Measurements from ENCODE around the gene SEMA5A. TPM values are rescaled to one million over a fixed set of nuclear protein-coding genes. Genes with fewer than 3 reads are reported as not detected.

The SEMA5A gene
- total RNA-seq, 2 experiments from 2014 or later = 1.1 to 1.7 TPM

GRCh38 chr5:9467199-9468059 lies 78.4 kb downstream of the SEMA5A start:
- H3K27me3 Mint-ChIP-seq = no peaks in the 10 kb centered on the region
- H3K4me3 Mint-ChIP-seq = no peak overlapping the region
- no peaks in the 10 kb centered on the region for H3K4me1 Mint-ChIP-seq
- ChIA-PET CTCF (interaction anchor here (0.6 kb wide), 1 partner anchor 65 kb away, joined by 3 read pairs; no protein-coding TSS in a partner anchor), POLR2A (no interaction called here)
- peaks cover 2% of the 10 kb centered on the region for H3K9me3 Mint-ChIP-seq
- no peaks in the 10 kb centered on the region for H3K36me3 Mint-ChIP-seq (ENCODE audit: low read depth)
- no peak overlapping the region for H3K27ac Mint-ChIP-seq
- no peak for DNase-seq

GRCh38 chr5:9466697-9467096 lies 79.2 kb downstream of the SEMA5A start:
- peaks cover 2% of the 10 kb centered on the region for H3K9me3 Mint-ChIP-seq
- no peak overlapping the region for H3K27ac Mint-ChIP-seq
- H3K4me1 Mint-ChIP-seq = no peaks in the 10 kb centered on the region
- ChIA-PET CTCF (interaction anchor here (0.6 kb wide), 1 partner anchor 65 kb away, joined by 3 read pairs; no protein-coding TSS in a partner anchor), POLR2A (no interaction called here)
- H3K4me3 Mint-ChIP-seq = no peak overlapping the region
- DNase-seq = no peak
- no peaks in the 10 kb centered on the region for H3K27me3 Mint-ChIP-seq
- H3K36me3 Mint-ChIP-seq (ENCODE audit: low read depth) = no peaks in the 10 kb centered on the region

- Mint-ChIP-seq H3K4me3 (no peak overlapping the region), H3K27me3 (no peaks in the 10 kb centered on the region), H3K27ac (no peak overlapping the region), H3K9me3 (peaks cover 2% of the 10 kb centered on the region), H3K36me3 (ENCODE audit: low read depth) (no peaks in the 10 kb centered on the region), H3K4me1 (no peaks in the 10 kb centered on the region)
- no peak for DNase-seq
- ChIA-PET POLR2A (no interaction called here), CTCF (no interaction called here)
These were observed 81.4 kb downstream of the SEMA5A start for GRCh38 chr5:9464478-9464877.

- H3K36me3 Mint-ChIP-seq (ENCODE audit: low read depth) = no peaks in the 10 kb centered on the region
- ChIA-PET POLR2A (no interaction called here), CTCF (no interaction called here)
- no peak for DNase-seq
- H3K27ac Mint-ChIP-seq = no peak overlapping the region
- H3K9me3 Mint-ChIP-seq = peaks cover 6% of the 10 kb centered on the region
- H3K4me3 Mint-ChIP-seq = no peak overlapping the region
- H3K27me3 Mint-ChIP-seq = no peaks in the 10 kb centered on the region
- no peaks in the 10 kb centered on the region for H3K4me1 Mint-ChIP-seq
These were observed 83.8 kb downstream of the SEMA5A start for GRCh38 chr5:9462109-9462508.

- no peaks in the 10 kb centered on the region for H3K4me1 Mint-ChIP-seq
- no peak overlapping the region for H3K27ac Mint-ChIP-seq
- ChIA-PET POLR2A (no interaction called here), CTCF (no interaction called here)
- no peaks in the 10 kb centered on the region for H3K36me3 Mint-ChIP-seq (ENCODE audit: low read depth)
- H3K4me3 Mint-ChIP-seq = no peak overlapping the region
- no peak for DNase-seq
- no peaks in the 10 kb centered on the region for H3K27me3 Mint-ChIP-seq
- H3K9me3 Mint-ChIP-seq = peaks cover 6% of the 10 kb centered on the region
These were observed 84.8 kb downstream of the SEMA5A start for GRCh38 chr5:9460885-9461645.

- DNase-seq = no peak
- ChIA-PET POLR2A (no interaction called here), CTCF (no interaction called here)
- H3K9me3 Mint-ChIP-seq = peaks cover 4% of the 10 kb centered on the region
- no peaks in the 10 kb centered on the region for H3K36me3 Mint-ChIP-seq (ENCODE audit: low read depth)
- no peaks in the 10 kb centered on the region for H3K4me1 Mint-ChIP-seq
- H3K27me3 Mint-ChIP-seq = no peaks in the 10 kb centered on the region
- no peak overlapping the region for H3K4me3 Mint-ChIP-seq
- H3K27ac Mint-ChIP-seq = no peak overlapping the region
These were observed 89.3 kb downstream of the SEMA5A start for GRCh38 chr5:9456435-9457042.

- peaks cover 4% of the 10 kb centered on the region for H3K9me3 Mint-ChIP-seq
- H3K27ac Mint-ChIP-seq = no peak overlapping the region
- no peaks in the 10 kb centered on the region for H3K27me3 Mint-ChIP-seq
- no peaks in the 10 kb centered on the region for H3K4me1 Mint-ChIP-seq
- CTCF ChIA-PET = no interaction called here
- POLR2A ChIA-PET = no interaction called here
- DNase-seq = no peak
- H3K36me3 Mint-ChIP-seq (ENCODE audit: low read depth) = no peaks in the 10 kb centered on the region
- H3K4me3 Mint-ChIP-seq = no peak overlapping the region
These were observed 89.9 kb downstream of the SEMA5A start for GRCh38 chr5:9455826-9456434.

- Mint-ChIP-seq H3K9me3 (peaks cover 4% of the 10 kb centered on the region), H3K4me3 (no peak overlapping the region), H3K36me3 (ENCODE audit: low read depth) (no peaks in the 10 kb centered on the region), H3K27ac (no peak overlapping the region), H3K27me3 (no peaks in the 10 kb centered on the region), H3K4me1 (no peaks in the 10 kb centered on the region)
- ChIA-PET CTCF (no interaction called here), POLR2A (no interaction called here)
- DNase-seq = no peak
These were observed 91.4 kb downstream of the SEMA5A start for GRCh38 chr5:9454491-9454890.

- H3K36me3 Mint-ChIP-seq (ENCODE audit: low read depth) = no peaks in the 10 kb centered on the region
- peaks cover 4% of the 10 kb centered on the region for H3K9me3 Mint-ChIP-seq
- no peaks in the 10 kb centered on the region for H3K4me1 Mint-ChIP-seq
- ChIA-PET POLR2A (no interaction called here), CTCF (no interaction called here)
- DNase-seq = no peak
- H3K4me3 Mint-ChIP-seq = no peak overlapping the region
- no peaks in the 10 kb centered on the region for H3K27me3 Mint-ChIP-seq
- no peak overlapping the region for H3K27ac Mint-ChIP-seq
These were observed 91.8 kb downstream of the SEMA5A start for GRCh38 chr5:9454012-9454481.

- no peak overlapping the region for H3K27ac Mint-ChIP-seq
- H3K9me3 Mint-ChIP-seq = peaks cover 4% of the 10 kb centered on the region
- CTCF ChIA-PET = no interaction called here
- no peak for DNase-seq
- H3K4me1 Mint-ChIP-seq = no peaks in the 10 kb centered on the region
- no peak overlapping the region for H3K4me3 Mint-ChIP-seq
- no peaks in the 10 kb centered on the region for H3K36me3 Mint-ChIP-seq (ENCODE audit: low read depth)
- POLR2A ChIA-PET = no interaction called here
- H3K27me3 Mint-ChIP-seq = no peaks in the 10 kb centered on the region
These were observed 92.3 kb downstream of the SEMA5A start for GRCh38 chr5:9453480-9454011.

GRCh38 chr5:9452181-9452580 lies 93.7 kb downstream of the SEMA5A start:
- Mint-ChIP-seq H3K4me1 (no peaks in the 10 kb centered on the region), H3K9me3 (no peaks in the 10 kb centered on the region), H3K36me3 (ENCODE audit: low read depth) (no peaks in the 10 kb centered on the region), H3K4me3 (no peak overlapping the region), H3K27me3 (no peaks in the 10 kb centered on the region), H3K27ac (no peak overlapping the region)
- ChIA-PET POLR2A (no interaction called here), CTCF (no interaction called here)
- no peak for DNase-seq

- Mint-ChIP-seq H3K4me1 (no peaks in the 10 kb centered on the region), H3K36me3 (ENCODE audit: low read depth) (no peaks in the 10 kb centered on the region), H3K9me3 (peaks cover under 1% of the 10 kb centered on the region), H3K27me3 (no peaks in the 10 kb centered on the region), H3K4me3 (no peak overlapping the region), H3K27ac (no peak overlapping the region)
- CTCF ChIA-PET = no interaction called here
- no peak for DNase-seq
- POLR2A ChIA-PET = no interaction called here
These were observed 94.8 kb downstream of the SEMA5A start for GRCh38 chr5:9451037-9451436.

- CTCF ChIA-PET = no interaction called here
- POLR2A ChIA-PET = no interaction called here
These were observed 98.2 kb downstream of the SEMA5A start for GRCh38 chr5:9447691-9448090.

More at GRCh38 chr5:9447691-9448090, 98.2 kb downstream of the SEMA5A start:
- Mint-ChIP-seq H3K27me3 (no peaks in the 10 kb centered on the region), H3K4me1 (no peaks in the 10 kb centered on the region), H3K9me3 (peaks cover 9% of the 10 kb centered on the region), H3K36me3 (ENCODE audit: low read depth) (no peaks in the 10 kb centered on the region), H3K27ac (no peak overlapping the region), H3K4me3 (no peak overlapping the region)
- DNase-seq = no peak

Data from activated CD4-positive, alpha-beta memory T cell treated with anti-CD3 and anti-CD28 coated beads, Interleukin-2, amount 10 ng/mL, durations not matched to agents 7 days and 5 days (primary cell).